GOT3 (cell line): ENCODE measurements around the gene RPRML.

ENCODE experiments used
- DNase-seq: peaks from one replicate; lab custom pipeline; 2025; ENCODE audit warnings: mixed read lengths; lab: John Stamatoyannopoulos, UW

The RPRML gene

DNA sequence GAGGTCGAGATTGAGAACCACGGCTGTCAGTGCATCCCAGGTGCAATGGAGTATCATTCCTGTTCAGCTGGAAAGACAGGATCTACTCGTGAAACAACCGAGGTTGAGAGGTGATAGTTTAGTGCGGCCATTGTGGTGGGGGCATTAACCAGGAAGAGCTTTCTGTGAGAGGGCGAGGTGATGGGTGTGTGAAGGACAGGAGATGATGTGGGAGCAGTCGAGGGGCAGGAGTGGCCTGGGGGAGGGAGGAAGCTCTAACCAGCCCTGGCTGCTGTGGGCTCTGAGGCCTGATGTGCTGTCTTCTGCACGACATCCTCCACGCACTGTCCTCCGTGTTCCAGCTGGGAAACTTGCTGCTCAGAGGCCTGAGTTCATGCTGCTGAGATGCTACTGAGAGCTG, 34.1 kb downstream of the RPRML start:
- DNase-seq, result no peak

DNA sequence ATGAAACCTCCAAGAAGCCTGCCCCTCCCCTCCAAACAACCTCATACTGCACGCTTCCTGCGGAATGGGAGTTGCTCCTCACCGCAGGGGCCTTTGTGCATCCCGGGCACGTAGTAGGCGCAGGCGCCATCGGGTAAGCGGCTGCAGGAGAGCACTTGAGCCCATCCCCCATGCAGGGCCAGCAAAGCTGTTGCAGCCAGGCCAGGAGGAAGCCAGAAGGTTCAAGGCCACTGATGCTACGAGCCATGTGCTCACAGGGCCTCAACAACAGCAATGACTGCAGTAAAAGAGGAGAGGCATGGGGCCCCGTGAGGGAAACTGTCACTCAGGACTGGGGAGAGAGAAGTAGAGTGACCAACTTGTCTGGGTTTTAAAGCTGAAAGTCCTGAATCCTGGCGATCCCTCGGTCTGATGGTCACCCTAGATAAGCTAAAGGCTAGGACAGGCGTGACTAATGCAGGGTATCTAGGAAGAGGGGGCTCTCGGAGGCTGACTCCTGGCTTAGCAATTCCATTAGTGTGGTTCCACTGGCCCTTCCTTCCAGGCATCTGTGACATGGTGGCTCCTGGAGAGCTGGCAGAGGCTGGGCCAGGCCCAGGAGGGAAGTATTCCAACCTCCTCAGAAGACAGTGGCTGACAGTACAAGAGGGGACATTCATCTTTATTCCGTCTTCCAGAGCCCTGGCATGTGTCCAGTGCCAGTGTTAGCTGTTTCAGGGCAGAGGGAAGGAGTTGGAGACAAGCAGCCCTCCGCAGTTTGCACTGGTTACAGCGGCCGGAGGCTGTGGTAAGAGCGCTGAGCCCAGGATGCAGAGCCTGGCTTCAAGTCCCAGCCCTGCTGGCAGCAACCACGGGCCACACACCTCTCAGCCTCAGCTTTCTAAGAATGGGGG, 35.3 kb downstream of the RPRML start:
- no peak for DNase-seq

DNA sequence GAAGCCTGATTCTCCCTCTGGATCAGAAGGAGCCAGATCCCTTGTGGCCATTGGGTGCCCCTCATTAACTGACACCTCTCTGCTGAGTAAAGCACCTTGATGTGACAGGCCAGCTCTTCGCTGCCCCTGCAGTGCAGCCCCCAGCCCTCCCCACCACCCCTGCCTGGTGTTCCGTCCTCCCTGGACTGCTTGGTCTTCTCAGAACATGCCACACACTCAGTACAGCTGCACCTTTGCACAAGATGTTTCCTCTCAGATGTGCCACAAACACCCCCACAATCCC, 35.9 kb downstream of the RPRML start:
- no peak for DNase-seq

DNA sequence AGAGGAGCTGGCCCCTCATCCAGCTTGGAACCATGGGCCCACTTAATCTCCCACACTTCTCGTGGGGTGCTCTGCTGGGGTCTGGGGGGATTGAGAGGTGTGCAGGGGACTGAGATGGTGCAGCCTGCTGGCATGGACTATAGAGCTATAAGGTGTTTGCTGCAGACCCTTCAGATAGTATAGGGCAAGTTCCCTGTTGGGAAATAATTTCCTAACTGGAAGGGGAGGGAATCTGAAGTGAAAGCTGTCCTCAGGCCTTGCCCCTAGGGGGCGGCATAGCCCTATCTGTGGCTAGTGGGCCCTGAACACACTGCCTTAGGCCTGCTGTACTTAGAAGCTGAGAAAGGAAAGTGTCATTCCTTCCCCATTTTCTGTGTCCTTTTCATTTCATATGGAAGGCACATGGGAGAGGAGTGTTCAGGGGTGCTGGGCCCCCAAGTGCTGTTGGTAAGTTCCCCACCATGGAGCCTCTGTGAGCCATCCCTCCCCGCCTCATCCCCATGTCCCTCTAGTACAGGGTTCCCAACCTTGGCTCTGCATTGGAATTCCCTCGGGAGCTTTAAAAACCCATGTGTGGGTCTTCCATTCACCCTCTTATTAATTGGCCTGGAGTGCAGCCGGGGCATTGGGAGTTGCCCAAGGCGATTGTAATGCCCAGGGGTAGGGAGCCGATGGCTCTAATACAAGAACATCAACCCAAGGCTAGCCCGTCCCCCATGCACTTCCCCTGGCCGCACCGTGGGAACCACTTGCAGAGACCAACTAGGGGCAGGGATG, 36.4 kb downstream of the RPRML start:
- no peak for DNase-seq

DNA sequence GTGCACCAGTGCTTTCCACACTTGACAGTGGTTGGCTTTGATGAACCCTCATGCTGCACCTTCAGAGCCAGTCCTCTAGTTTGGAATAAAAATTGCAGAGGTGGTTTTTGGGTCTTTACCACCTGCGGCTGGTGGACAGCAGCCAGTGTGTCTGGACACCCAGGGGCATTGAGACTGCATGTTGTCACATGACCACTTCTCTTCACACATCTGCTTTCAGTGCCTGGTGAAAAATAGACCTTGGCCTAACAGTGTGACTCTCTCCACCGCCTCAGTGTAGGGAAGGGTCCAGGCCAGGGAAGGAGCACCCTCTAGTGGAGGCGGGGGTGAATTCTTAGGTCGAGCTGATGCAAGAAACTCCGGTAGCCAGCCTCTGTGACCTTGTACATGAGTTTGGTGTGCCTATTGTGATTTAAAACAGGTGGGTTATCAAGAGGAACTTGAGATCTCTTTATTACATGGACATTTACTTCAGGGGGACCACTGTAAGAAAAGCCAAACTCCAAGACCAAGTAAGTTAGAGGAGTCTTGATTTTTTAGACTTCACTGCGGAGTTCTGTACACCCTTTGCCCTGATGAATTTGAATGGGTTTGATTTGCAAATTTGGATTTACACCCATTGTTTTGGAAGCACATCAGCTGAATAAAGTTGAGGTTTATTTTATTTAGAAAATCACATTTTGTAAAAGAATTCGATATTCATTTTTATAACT, 38.2 kb downstream of the RPRML start:
- no peak for DNase-seq

DNA sequence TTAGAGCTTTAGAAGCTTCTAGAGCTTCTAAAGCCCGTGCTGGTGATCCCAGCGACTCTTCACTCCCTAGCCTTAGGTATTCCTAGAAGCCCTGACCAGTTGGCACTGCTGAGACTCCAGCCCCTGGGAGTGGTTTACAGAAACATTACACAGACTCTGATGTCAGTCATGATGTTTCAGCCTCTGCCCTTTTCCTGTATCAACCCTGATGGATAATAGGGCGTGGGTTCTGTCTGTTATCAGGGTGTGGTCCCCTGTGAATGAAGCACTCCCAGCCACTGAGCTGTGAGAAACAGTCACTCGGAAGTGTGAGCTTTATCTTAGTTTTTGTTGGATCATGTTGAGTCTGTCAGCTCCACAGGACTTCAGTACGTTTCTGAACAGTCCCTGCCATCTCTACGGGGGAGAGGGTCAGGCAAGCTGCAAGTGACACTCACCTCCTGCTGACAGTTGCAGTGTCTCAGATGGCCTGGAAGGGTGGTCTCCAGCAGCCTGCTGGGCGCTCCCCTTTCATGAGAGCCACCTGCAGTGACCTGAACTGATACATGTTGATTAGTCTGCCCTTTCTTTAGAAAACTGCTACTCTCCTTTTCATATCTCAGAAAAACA, 43.3 kb downstream of the RPRML start:
- DNase-seq, result no peak

DNA sequence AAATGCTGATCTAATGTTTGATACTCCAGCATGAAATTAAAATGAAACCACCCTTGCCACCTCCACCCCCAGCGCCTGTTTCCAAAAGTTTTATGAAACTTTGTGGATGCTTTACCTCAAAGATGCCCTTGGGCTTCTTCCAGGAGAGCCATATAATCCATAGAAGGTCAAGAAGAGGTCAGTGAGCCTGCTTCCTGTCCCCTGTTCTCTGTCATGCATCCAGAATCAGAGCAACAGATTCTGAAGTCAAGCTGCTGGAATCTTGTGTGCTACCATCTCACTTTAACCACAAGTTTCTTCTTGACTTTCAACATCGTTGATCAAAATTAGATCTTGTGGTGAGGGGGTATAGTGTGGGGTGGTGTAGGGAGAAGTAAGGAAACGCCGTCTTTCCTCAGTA, 47.5 kb downstream of the RPRML start:
- DNase-seq, result no peak

DNA sequence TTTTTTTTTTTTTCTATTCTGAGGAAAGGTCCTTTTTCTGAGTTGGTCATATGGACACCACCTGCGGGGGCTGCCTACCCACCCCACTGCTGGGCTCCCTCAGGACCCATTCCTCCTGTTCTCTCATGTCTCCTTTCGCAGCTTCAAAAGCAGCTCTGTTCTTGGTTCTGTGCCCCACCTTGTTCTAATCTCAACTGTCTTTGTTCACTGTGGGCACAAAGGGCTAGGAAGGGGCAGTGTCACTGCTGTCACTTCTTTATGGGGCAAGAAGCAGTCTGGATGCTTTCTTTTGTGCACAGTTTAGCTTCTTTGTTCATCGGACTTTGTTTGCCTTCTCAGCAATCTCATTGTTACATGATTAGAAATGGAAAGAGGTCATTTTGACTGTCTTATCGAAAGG, 49.0 kb downstream of the RPRML start:
- DNase-seq, result no peak

DNA sequence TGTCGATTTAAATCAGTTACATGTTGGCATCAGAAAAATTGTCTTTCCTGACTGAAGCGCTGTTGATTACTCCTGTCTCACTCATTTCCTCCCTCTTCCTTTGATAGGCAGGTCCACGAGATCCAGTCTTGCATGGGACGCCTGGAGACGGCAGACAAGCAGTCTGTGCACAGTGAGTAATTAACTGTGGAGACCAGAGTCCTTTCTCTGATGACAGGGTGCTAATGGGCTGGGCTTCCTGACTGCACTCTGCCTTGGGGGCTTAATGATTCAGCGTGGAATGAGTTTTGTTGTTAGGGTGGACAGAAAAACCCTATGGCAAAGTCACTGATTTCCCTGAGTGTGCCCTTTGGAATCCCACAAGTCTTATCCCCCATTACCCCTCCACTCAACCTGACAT, 49.6 kb downstream of the RPRML start:
- DNase-seq, result no peak

DNA sequence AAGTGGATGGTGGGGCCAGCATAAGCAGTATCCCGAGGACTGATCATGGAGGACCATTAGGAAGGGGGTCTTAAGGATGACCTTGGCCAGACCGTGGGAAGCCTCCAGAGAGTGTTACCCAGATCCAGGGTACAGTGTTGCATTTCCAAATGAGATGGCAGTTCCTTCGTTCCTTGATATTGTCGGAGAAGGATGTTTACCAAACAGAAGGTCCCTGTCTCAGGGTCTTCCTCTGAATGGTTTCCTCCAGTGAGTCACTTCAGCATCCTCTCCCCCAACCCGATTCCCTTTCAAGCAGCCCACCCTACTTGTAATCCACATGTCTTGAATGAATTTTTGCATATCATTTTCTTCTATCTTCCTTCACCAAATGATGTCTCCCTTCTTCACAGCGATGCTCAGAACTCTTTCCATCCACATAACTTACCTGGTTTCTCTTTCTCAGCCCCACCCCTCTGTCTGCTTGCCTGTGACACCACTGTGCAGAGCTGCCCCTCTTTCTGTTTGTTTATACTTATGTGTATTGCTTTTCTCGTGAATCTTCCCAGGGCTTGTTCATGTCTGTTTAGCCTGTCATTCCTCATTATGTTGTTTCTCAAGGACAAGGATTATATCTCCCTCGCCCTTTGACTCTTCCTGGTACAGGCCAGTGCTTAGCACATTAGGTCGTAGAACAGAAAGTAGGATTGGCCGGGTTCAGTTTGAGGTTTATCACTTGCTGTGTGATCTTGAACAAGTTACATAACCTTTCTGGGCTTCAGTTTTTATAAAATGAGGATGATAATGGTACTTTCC, 50.4 kb downstream of the RPRML start:
- no peak for DNase-seq
